ENCODE data around the gene ARFGEF3.

- TF ChIP-seq CTCF (IDR thresholded peaks at IDR 0.05) (no peak), ZFX (IDR thresholded peaks at IDR 0.05; ENCODE audit: borderline replicate concordance) (no peak)
These were observed 32.5 kb upstream of the ARFGEF3 start for GRCh38 chr6:138129190-138129589.

All from 22Rv1 (cell line).